ENCODE results near the gene DVL3.

DNA sequence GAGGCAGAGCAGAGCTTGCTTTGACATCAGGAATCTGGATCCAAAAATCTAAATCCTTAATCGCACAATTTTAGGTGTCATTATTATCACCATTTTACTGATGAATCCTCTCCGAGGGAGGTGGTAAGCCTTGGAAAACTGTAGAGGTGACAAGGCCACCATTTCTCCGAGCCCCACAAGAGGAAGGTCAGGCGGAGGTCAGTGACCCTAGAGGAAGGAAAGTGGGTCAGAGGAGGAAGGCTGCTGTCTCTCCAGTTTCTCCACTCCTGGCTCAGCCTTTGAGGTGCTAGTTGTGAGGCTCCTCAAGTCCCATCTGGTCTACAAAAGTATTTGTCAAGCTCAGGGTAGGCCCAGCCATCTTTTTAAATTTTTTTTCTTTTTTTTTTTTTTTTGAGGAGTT lies 3.2 kb downstream of the DVL3 start:
- TF ChIP-seq, protein P1, sequence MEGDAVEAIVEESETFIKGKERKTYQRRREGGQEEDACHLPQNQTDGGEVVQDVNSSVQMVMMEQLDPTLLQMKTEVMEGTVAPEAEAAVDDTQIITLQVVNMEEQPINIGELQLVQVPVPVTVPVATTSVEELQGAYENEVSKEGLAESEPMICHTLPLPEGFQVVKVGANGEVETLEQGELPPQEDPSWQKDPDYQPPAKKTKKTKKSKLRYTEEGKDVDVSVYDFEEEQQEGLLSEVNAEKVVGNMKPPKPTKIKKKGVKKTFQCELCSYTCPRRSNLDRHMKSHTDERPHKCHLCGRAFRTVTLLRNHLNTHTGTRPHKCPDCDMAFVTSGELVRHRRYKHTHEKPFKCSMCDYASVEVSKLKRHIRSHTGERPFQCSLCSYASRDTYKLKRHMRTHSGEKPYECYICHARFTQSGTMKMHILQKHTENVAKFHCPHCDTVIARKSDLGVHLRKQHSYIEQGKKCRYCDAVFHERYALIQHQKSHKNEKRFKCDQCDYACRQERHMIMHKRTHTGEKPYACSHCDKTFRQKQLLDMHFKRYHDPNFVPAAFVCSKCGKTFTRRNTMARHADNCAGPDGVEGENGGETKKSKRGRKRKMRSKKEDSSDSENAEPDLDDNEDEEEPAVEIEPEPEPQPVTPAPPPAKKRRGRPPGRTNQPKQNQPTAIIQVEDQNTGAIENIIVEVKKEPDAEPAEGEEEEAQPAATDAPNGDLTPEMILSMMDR (IDR thresholded peaks at IDR 0.05; ENCODE audit: low read length), result no peak
- TF ChIP-seq EZH2 (IDR thresholded peaks at IDR 0.05; ENCODE audit: borderline replicate concordance, low read length), result no peak

All from OCI-LY1 (cell line).